GM12801 (cell line): ENCODE results near the gene NABP1.

Source experiments
- TF ChIP-seq, protein P1 (sequence below): IDR thresholded peaks from one replicate; pipeline ENCODE4 v1.5.1; 2011; ENCODE audit warnings: control low read depth; ENCODE audit not compliant: insufficient read length; ENCODE audit errors: extremely low read depth

Gene NABP1

DNA sequence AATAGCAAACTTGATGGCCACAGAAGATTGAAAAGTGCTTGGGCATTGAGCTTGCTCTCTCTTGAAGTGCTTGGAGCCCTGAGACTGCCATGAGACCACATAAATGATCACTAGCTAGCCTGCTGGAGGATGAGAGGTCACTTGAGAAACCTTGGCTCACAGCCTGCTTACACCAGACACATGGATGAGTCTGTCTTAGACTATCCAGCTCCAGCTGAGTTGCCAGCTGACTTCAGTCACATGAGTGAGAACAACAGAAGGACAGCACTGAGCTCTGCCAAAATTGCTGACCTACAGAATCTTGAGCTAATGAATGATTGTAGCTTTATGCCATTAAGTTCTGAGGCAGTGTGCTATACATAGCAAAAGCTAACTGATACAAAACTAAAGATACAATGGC is 18.1 kb downstream of the NABP1 start:
- TF ChIP-seq, protein P1, sequence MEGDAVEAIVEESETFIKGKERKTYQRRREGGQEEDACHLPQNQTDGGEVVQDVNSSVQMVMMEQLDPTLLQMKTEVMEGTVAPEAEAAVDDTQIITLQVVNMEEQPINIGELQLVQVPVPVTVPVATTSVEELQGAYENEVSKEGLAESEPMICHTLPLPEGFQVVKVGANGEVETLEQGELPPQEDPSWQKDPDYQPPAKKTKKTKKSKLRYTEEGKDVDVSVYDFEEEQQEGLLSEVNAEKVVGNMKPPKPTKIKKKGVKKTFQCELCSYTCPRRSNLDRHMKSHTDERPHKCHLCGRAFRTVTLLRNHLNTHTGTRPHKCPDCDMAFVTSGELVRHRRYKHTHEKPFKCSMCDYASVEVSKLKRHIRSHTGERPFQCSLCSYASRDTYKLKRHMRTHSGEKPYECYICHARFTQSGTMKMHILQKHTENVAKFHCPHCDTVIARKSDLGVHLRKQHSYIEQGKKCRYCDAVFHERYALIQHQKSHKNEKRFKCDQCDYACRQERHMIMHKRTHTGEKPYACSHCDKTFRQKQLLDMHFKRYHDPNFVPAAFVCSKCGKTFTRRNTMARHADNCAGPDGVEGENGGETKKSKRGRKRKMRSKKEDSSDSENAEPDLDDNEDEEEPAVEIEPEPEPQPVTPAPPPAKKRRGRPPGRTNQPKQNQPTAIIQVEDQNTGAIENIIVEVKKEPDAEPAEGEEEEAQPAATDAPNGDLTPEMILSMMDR: no peak

DNA sequence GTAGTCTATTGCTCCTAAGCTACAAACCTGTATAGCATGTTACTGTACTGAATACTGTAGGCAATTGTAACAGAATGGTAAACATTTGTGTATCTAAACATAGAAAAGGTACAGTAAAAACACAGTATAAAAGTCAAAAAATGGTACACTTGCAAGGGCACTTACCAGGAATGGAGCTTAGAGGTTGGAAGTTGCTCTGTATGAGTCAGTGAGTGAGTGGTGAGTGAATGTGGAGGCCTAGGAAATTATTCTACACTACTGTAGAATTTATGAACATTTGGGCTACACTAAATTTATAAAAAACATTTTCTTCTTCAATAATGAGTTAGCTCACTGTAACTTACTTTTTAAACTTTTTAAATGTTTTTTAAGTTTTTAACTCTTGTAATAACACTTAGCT is 19.0 kb downstream of the NABP1 start:
- TF ChIP-seq, protein P1: no peak

DNA sequence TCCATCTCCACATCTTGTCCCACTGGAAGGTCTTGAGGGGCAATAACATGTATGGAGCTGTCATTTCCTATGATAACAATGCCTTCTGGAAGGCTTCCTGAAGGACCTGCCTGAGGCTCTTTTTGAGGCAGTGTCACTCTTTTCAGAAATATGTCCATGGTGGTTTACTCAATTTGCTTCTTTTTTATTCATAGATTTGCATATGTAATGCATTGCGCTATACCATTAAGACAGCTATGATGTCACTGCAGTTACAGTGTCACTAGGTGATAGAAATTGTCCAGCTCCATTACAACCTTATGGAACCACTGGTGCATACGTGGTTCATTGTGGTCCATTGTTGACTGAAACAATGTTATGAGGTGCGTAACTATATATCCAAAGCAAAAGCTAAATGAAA is 19.9 kb downstream of the NABP1 start:
- TF ChIP-seq, protein P1: no peak

DNA sequence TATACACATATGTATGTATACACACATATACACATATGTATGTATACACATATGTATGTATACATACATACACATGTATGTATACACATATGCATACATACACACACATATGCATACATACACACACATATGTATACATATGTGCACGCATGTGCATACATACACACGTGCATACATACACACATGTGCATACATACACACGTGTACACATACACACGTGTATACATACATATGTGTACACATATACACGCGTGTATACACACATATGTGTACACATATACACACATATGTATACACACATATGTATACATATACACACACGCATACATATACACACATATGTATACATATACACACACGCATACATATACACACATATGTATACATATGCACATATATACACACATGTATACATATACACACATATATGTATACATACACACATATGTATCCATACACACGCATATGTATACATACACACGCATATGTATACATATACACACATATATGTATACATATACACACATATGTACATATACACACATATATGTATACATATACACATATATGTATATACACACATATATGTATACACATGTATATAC is 21.5 kb downstream of the NABP1 start:
- TF ChIP-seq, protein P1: no peak

DNA sequence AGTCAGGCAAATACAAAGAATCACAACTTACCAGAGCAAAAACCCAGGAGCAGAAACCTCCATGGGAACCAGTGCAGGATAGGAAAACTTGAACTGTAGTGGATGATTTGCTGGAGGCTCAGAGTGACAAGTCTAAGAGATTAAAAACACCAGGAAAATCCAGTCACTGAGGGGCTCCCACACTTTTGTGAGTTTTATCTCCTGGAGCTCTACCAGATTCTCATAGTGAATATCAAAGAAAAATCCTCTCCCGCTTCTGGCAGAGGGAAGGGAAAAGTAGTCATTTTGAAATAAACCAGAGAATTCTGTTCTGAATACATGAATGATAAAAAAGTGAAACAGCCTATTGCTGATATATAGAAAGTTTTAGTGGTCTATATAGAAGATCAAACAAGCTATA is 23.1 kb downstream of the NABP1 start:
- TF ChIP-seq, protein P1: no peak

DNA sequence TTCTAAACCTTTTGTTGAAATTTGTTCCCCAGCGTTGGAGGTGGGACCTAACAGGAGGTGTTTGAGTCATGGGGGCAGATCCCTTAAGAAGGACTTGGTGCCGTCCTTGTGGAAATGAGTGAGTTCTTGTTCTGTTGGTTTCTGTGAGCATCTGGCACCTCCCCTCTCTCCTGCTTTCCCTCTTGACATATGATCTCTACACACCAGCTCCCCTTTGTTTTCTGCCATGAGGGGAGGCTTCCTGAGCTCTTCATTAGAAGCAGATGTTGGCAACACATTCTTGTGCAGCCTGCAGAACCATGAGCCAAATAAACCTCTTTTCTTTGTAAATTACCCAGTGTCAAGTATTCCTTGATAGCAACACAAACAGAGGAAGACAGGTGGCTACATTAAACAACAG is 23.8 kb downstream of the NABP1 start:
- TF ChIP-seq, protein P1: no peak

DNA sequence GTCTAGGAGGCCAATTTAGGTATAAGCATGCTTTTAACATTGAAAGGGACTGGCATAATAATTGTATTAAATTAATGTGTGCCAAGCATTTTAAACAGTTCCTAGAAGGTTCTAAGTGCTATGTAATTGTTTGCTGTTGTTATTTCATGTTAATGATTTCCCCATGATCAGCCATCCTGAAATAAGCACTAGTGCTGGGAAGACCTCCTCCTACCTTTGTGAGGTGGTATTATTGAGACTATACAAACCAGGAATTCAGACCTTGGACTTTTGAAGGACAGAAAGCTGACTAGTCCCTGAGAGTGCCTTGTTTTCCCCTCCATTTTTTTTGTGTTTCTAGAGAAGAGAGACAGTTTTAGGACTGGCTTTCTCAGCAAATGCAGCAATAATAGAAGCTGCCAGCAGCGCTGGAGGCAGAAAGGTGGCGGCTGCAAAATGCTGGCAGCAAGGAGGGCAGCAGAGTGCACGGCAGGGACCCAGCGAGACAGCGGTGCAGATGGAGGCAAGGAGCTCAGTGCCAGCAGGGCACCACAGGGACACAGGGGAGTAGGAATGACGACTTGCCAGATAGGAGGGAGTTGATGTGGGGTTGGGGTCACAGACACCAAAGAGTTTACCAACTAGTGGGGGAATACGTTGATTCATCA is 25.3 kb downstream of the NABP1 start:
- TF ChIP-seq, protein P1: no peak
